Ishikawa (cell line): ENCODE data around the gene PEX26.
A peak's percentile ranks its signal among the peaks of the same experiment; 100 is the strongest.

Source experiments
- CEBPB ChIP-seq: IDR thresholded peaks from 2 replicates; pipeline ENCODE4 v1.6.1; 2012
- CREB1 ChIP-seq: IDR thresholded peaks from 2 replicates; pipeline ENCODE4 v1.6.1; 2012; ENCODE audit warnings: low read depth
- EGR1 ChIP-seq: IDR thresholded peaks from 2 replicates; pipeline ENCODE4 v1.6.1; 2012
- EP300 ChIP-seq: IDR thresholded peaks from 2 replicates; pipeline ENCODE4 v1.6.1; 2012; ENCODE audit warnings: borderline replicate concordance
- FOXM1 ChIP-seq: IDR thresholded peaks from 2 replicates; pipeline ENCODE4 v1.6.1; 2012; ENCODE audit warnings: low read depth, borderline replicate concordance
- MAX ChIP-seq: IDR thresholded peaks from 2 replicates; pipeline ENCODE4 v1.6.1; 2012
- NFIC ChIP-seq: IDR thresholded peaks from 2 replicates; pipeline ENCODE4 v1.6.1; 2012
- RAD21 ChIP-seq: IDR thresholded peaks from 2 replicates; pipeline ENCODE4 v1.6.1; 2012; ENCODE audit warnings: low read depth
- REST ChIP-seq: IDR thresholded peaks from 2 replicates; pipeline ENCODE4 v1.6.1; 2012; ENCODE audit warnings: low read depth, mild to moderate bottlenecking
- TAF1 ChIP-seq: IDR thresholded peaks from 2 replicates; pipeline ENCODE4 v1.6.1; 2012; ENCODE audit warnings: low read depth, mild to moderate bottlenecking
- TCF12 ChIP-seq: IDR thresholded peaks from 2 replicates; pipeline ENCODE4 v1.6.1; 2012; ENCODE audit warnings: low read depth
- TEAD4 ChIP-seq: IDR thresholded peaks from 2 replicates; pipeline ENCODE4 v1.6.1; 2012
- USF1 ChIP-seq: IDR thresholded peaks from 2 replicates; pipeline ENCODE4 v1.6.1; 2012
- YY1 ChIP-seq: IDR thresholded peaks from 2 replicates; pipeline ENCODE4 v1.6.1; 2012; ENCODE audit warnings: low read depth
- ZBTB7A ChIP-seq: IDR thresholded peaks from 2 replicates; pipeline ENCODE4 v1.6.1; 2012; ENCODE audit warnings: low read depth

Gene PEX26

GRCh38 chr22:18057568-18058209 is 20.1 kb upstream of the PEX26 start:
- TF ChIP-seq RAD21 (no peak), ZBTB7A (no peak), TEAD4 (no peak), TAF1 (no peak), CREB1 (peak; percentile 38; the same call in 1 of the 2 replicates), FOXM1 (no peak), NFIC (peak; percentile 51), CEBPB (no peak), REST (no peak), TCF12 (no peak), USF1 (no peak), EP300 (no peak)

- TF ChIP-seq CREB1: no peak
Measured at GRCh38 chr22:18058371-18059093, 19.3 kb upstream of the PEX26 start.

- TF ChIP-seq EGR1 (no peak), USF1 (no peak), NFIC (no peak), ZBTB7A (no peak), CEBPB (no peak), REST (no peak), CREB1 (no peak), EP300 (no peak), TEAD4 (no peak), YY1 (no peak), TAF1 (no peak), MAX (no peak), TCF12 (no peak), FOXM1 (no peak)
Measured at GRCh38 chr22:18059094-18059417, 18.7 kb upstream of the PEX26 start.

GRCh38 chr22:18059473-18059872 is 18.3 kb upstream of the PEX26 start:
- no peak for TF ChIP-seq RAD21
- no peak for TF ChIP-seq YY1
- no peak for TF ChIP-seq CREB1
- no peak for TF ChIP-seq REST
- TF ChIP-seq CEBPB: no peak
- TF ChIP-seq NFIC: no peak
- TF ChIP-seq MAX: no peak
- no peak for TF ChIP-seq TEAD4
- no peak for TF ChIP-seq USF1
- TF ChIP-seq EP300: no peak
- no peak for TF ChIP-seq ZBTB7A
- TF ChIP-seq FOXM1: no peak
- TF ChIP-seq EGR1: no peak
